T-helper 2 cell treated with Interferon-gamma antibody and Interleukin-4, amounts not matched to agents 5 μg/mL and 100 μg/mL, for 36 hours (primary cell): ENCODE measurements around the gene PCDH7.

ENCODE experiments used
- DNase-seq: peaks from one replicate; pipeline ENCODE4 v3.0.0; 2021; ENCODE audit warnings: low spot score
- H3K27ac Mint-ChIP-seq: one replicate; pipeline ENCODE4 v1.8.0; 2021; ENCODE audit warnings: mild to moderate bottlenecking, mixed read lengths
- H3K27me3 Mint-ChIP-seq: one replicate; pipeline ENCODE4 v1.8.0; 2021; ENCODE audit warnings: low read depth, mixed read lengths
- H3K36me3 Mint-ChIP-seq: one replicate; pipeline ENCODE4 v1.8.0; 2021; ENCODE audit warnings: low read depth, mixed read lengths
- H3K4me1 Mint-ChIP-seq: one replicate; pipeline ENCODE4 v1.8.0; 2021; ENCODE audit warnings: low read depth, mixed read lengths
- H3K4me3 Mint-ChIP-seq: one replicate; pipeline ENCODE4 v1.8.0; 2022; ENCODE audit warnings: mild to moderate bottlenecking, moderate library complexity, mixed read lengths
- H3K9me3 Mint-ChIP-seq: one replicate; pipeline ENCODE4 v1.8.0; 2021; ENCODE audit warnings: mixed read lengths

Gene PCDH7

GRCh38 chr4:30753316-30753715 lies 33.1 kb downstream of the PCDH7 start:
- H3K4me3 Mint-ChIP-seq = no peak overlapping the region
- H3K27ac Mint-ChIP-seq = no peak overlapping the region
- DNase-seq = no peak
- H3K36me3 Mint-ChIP-seq = no peaks in the 10 kb centered on the region
- no peaks in the 10 kb centered on the region for H3K4me1 Mint-ChIP-seq
- no peaks in the 10 kb centered on the region for H3K27me3 Mint-ChIP-seq
- no peaks in the 10 kb centered on the region for H3K9me3 Mint-ChIP-seq

GRCh38 chr4:30754021-30754420 lies 33.9 kb downstream of the PCDH7 start:
- no peak overlapping the region for H3K4me3 Mint-ChIP-seq
- H3K27me3 Mint-ChIP-seq = no peaks in the 10 kb centered on the region
- H3K4me1 Mint-ChIP-seq = no peaks in the 10 kb centered on the region
- DNase-seq = no peak
- no peak overlapping the region for H3K27ac Mint-ChIP-seq
- H3K36me3 Mint-ChIP-seq = no peaks in the 10 kb centered on the region
- no peaks in the 10 kb centered on the region for H3K9me3 Mint-ChIP-seq

GRCh38 chr4:30755346-30755745 lies 35.2 kb downstream of the PCDH7 start:
- no peak overlapping the region for H3K27ac Mint-ChIP-seq
- H3K4me3 Mint-ChIP-seq = no peak overlapping the region
- H3K9me3 Mint-ChIP-seq = no peaks in the 10 kb centered on the region
- no peaks in the 10 kb centered on the region for H3K27me3 Mint-ChIP-seq
- no peaks in the 10 kb centered on the region for H3K4me1 Mint-ChIP-seq
- DNase-seq = no peak
- no peaks in the 10 kb centered on the region for H3K36me3 Mint-ChIP-seq

- Mint-ChIP-seq H3K4me3 (no peak overlapping the region), H3K9me3 (no peaks in the 10 kb centered on the region), H3K4me1 (no peaks in the 10 kb centered on the region), H3K27ac (no peak overlapping the region), H3K27me3 (no peaks in the 10 kb centered on the region), H3K36me3 (no peaks in the 10 kb centered on the region)
- DNase-seq = no peak
These were observed 36.4 kb downstream of the PCDH7 start for GRCh38 chr4:30756553-30756952.

GRCh38 chr4:30757357-30757756 lies 37.2 kb downstream of the PCDH7 start:
- H3K9me3 Mint-ChIP-seq = no peaks in the 10 kb centered on the region
- H3K36me3 Mint-ChIP-seq = no peaks in the 10 kb centered on the region
- no peaks in the 10 kb centered on the region for H3K4me1 Mint-ChIP-seq
- H3K4me3 Mint-ChIP-seq = no peak overlapping the region
- H3K27me3 Mint-ChIP-seq = no peaks in the 10 kb centered on the region
- no peak overlapping the region for H3K27ac Mint-ChIP-seq
- DNase-seq = no peak

- no peaks in the 10 kb centered on the region for H3K36me3 Mint-ChIP-seq
- H3K27me3 Mint-ChIP-seq = no peaks in the 10 kb centered on the region
- no peaks in the 10 kb centered on the region for H3K4me1 Mint-ChIP-seq
- H3K4me3 Mint-ChIP-seq = no peak overlapping the region
- no peak overlapping the region for H3K27ac Mint-ChIP-seq
- H3K9me3 Mint-ChIP-seq = no peaks in the 10 kb centered on the region
- DNase-seq = no peak
These were observed 40.4 kb downstream of the PCDH7 start for GRCh38 chr4:30760551-30760950.

- no peaks in the 10 kb centered on the region for H3K4me1 Mint-ChIP-seq
- H3K9me3 Mint-ChIP-seq = no peaks in the 10 kb centered on the region
- H3K27me3 Mint-ChIP-seq = no peaks in the 10 kb centered on the region
- H3K36me3 Mint-ChIP-seq = no peaks in the 10 kb centered on the region
- H3K27ac Mint-ChIP-seq = no peak overlapping the region
- H3K4me3 Mint-ChIP-seq = no peak overlapping the region
- DNase-seq = no peak
These were observed 43.2 kb downstream of the PCDH7 start for GRCh38 chr4:30763321-30763727.

- H3K27ac Mint-ChIP-seq = no peak overlapping the region
These were observed 44.9 kb downstream of the PCDH7 start for GRCh38 chr4:30765022-30765421.

GRCh38 chr4:30767147-30767845 lies 47.1 kb downstream of the PCDH7 start:
- no peaks in the 10 kb centered on the region for H3K36me3 Mint-ChIP-seq
- no peak overlapping the region for H3K4me3 Mint-ChIP-seq
- H3K9me3 Mint-ChIP-seq = no peaks in the 10 kb centered on the region
- H3K27ac Mint-ChIP-seq = no peak overlapping the region
- H3K4me1 Mint-ChIP-seq = no peaks in the 10 kb centered on the region
- DNase-seq = no peak
- H3K27me3 Mint-ChIP-seq = no peaks in the 10 kb centered on the region

More at GRCh38 chr4:30765022-30765421, 44.9 kb downstream of the PCDH7 start:
- no peaks in the 10 kb centered on the region for H3K36me3 Mint-ChIP-seq
- no peaks in the 10 kb centered on the region for H3K4me1 Mint-ChIP-seq
- H3K27me3 Mint-ChIP-seq = no peaks in the 10 kb centered on the region
- H3K4me3 Mint-ChIP-seq = no peak overlapping the region
- DNase-seq = no peak
- no peaks in the 10 kb centered on the region for H3K9me3 Mint-ChIP-seq

GRCh38 chr4:30768277-30768676 lies 48.1 kb downstream of the PCDH7 start:
- Mint-ChIP-seq H3K4me1 (no peaks in the 10 kb centered on the region), H3K36me3 (no peaks in the 10 kb centered on the region), H3K27ac (no peak overlapping the region), H3K4me3 (no peak overlapping the region), H3K9me3 (no peaks in the 10 kb centered on the region), H3K27me3 (no peaks in the 10 kb centered on the region)
- no peak for DNase-seq

- H3K27ac Mint-ChIP-seq = no peak overlapping the region
- no peaks in the 10 kb centered on the region for H3K36me3 Mint-ChIP-seq
- H3K27me3 Mint-ChIP-seq = no peaks in the 10 kb centered on the region
- no peaks in the 10 kb centered on the region for H3K9me3 Mint-ChIP-seq
- no peak for DNase-seq
- H3K4me1 Mint-ChIP-seq = no peaks in the 10 kb centered on the region
- no peak overlapping the region for H3K4me3 Mint-ChIP-seq
These were observed 48.9 kb downstream of the PCDH7 start for GRCh38 chr4:30769093-30769492.

- no peak for DNase-seq
- no peaks in the 10 kb centered on the region for H3K36me3 Mint-ChIP-seq
- no peaks in the 10 kb centered on the region for H3K27me3 Mint-ChIP-seq
- no peak overlapping the region for H3K4me3 Mint-ChIP-seq
- no peaks in the 10 kb centered on the region for H3K4me1 Mint-ChIP-seq
- no peak overlapping the region for H3K27ac Mint-ChIP-seq
- H3K9me3 Mint-ChIP-seq = no peaks in the 10 kb centered on the region
These were observed 49.9 kb downstream of the PCDH7 start for GRCh38 chr4:30770049-30770549.

- Mint-ChIP-seq H3K4me3 (no peak overlapping the region), H3K9me3 (no peaks in the 10 kb centered on the region), H3K27ac (no peak overlapping the region), H3K4me1 (no peaks in the 10 kb centered on the region), H3K36me3 (no peaks in the 10 kb centered on the region), H3K27me3 (no peaks in the 10 kb centered on the region)
- DNase-seq = no peak
These were observed 50.6 kb downstream of the PCDH7 start for GRCh38 chr4:30770812-30771211.

GRCh38 chr4:30776451-30776850 lies 56.3 kb downstream of the PCDH7 start:
- Mint-ChIP-seq H3K9me3 (no peaks in the 10 kb centered on the region), H3K4me1 (no peaks in the 10 kb centered on the region), H3K4me3 (no peak overlapping the region), H3K36me3 (no peaks in the 10 kb centered on the region), H3K27ac (no peak overlapping the region), H3K27me3 (no peaks in the 10 kb centered on the region)
- DNase-seq = no peak

- H3K27me3 Mint-ChIP-seq = no peaks in the 10 kb centered on the region
These were observed 56.8 kb downstream of the PCDH7 start for GRCh38 chr4:30776921-30777415.

More at GRCh38 chr4:30776921-30777415, 56.8 kb downstream of the PCDH7 start:
- Mint-ChIP-seq H3K4me3 (no peak overlapping the region), H3K4me1 (no peaks in the 10 kb centered on the region), H3K9me3 (no peaks in the 10 kb centered on the region), H3K27ac (no peak overlapping the region), H3K36me3 (no peaks in the 10 kb centered on the region)
- no peak for DNase-seq
